ENCODE data around the gene GRID1. TPM values are rescaled to one million over a fixed set of nuclear protein-coding genes. Genes with fewer than 3 reads are reported as not detected.

The GRID1 gene
- polyA plus RNA-seq, 1 of the 3 experiments (the other 2 are of a cell fraction): 0.13 TPM

DNA sequence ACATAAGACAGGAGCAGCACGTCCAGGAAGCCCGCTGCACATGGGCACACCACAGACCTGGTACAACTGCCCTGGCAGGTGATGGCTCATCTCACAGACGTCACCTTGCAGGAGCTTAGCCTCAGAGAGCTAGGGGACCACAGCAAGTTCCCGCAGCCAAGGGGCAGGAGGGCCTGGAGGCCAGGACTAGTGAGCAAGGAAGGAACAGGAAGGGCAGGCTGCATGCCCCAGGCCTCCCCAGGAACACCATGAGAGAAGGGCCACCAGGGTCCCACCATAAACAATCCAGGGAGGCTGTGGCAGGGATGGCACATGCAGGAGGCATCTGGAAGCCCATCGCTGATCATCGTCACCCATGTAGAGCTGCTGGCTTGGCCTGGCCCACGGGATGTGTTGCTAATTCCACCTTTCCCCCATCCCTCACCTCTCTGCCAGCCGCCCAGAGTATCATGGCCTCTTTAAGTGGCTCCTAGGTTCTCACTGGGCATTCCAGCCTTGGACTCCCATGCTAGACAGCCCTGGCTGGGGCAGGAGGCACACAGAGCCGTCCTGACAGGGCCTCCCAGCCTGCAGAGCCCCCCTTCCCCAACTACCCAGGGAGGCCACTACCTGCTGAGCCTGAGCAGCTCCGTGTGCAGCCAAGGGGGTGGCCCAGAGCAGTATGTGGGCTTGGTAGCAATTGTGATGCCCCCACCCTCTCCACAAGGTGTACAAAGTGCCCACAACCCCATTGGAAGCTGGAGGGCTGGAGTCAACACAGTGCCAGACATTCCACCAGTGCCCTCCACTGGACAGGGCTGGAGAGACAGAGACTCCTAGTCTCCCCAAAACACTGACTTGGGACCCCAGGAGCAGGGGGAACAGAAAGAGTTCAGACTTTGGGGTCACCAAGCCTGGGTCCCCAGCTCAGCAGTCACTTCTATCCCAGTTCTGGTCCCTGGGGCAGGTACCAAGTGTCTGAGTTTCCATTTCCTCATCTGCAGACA, 35.5 kb downstream of the GRID1 start:
- Histone ChIP-seq H3K79me2 (ENCODE audit: insufficient read depth) (no peaks in the 10 kb centered on the region), H3K36me3 (replicated peaks in 1 of 2; ENCODE audit: control insufficient read depth in 1 of 2, insufficient read depth in 2 of 2, low read length in 1 of 2) (no peaks in the 10 kb centered on the region), H2AFZ (ENCODE audit: low read depth) (no peak overlapping the region), H3K4me1 (ENCODE audit: control insufficient read depth in 1 of 2, insufficient read depth in 2 of 2, low read depth in 1 of 2, low read length in 1 of 2) (peaks cover 0 to 14% of the 10 kb centered on the region in 2 experiments; a peak in 1 of 4 replicates), H3K27ac (ENCODE audit: low read depth in 2 of 2, low read length in 1 of 2) (no peak overlapping the region), H3K9me3 (no peaks in the 10 kb centered on the region), H3K27me3 (ENCODE audit: insufficient read depth) (no peaks in the 10 kb centered on the region), H3K4me3 (ENCODE audit: low read depth in 2 of 2, low read length in 1 of 2) (no peak overlapping the region), H4K20me1 (ENCODE audit: insufficient read depth) (no peaks in the 10 kb centered on the region), H3K9ac (no peak overlapping the region), H3F3A (replicated peaks; ENCODE audit: insufficient read depth) (no peaks in the 10 kb centered on the region), H3K4me2 (no peak overlapping the region), H3K9me2 (no peaks in the 10 kb centered on the region)
- ChIA-PET POLR2A (no interaction called here), CTCF (interaction anchor here (0.7 to 2.3 kb wide), 11 partner anchors 8 to 545 kb away, joined by 3 to 7 read pairs (median 3); no protein-coding TSS in a partner anchor)
- no peak for DNase-seq
- 43% methylated on average over 7 of the region's 10 CpGs for WGBS (ENCODE audit: low lambda C conversion rate)
- TF ChIP-seq, protein P1, sequence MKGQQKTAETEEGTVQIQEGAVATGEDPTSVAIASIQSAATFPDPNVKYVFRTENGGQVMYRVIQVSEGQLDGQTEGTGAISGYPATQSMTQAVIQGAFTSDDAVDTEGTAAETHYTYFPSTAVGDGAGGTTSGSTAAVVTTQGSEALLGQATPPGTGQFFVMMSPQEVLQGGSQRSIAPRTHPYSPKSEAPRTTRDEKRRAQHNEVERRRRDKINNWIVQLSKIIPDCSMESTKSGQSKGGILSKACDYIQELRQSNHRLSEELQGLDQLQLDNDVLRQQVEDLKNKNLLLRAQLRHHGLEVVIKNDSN (IDR thresholded peaks at IDR 0.05; ENCODE audit: borderline replicate concordance, low read depth): no peak
- TF ChIP-seq RAD21 (IDR thresholded peaks at IDR 0.05; ENCODE audit: low read length): peak; percentile 56

DNA sequence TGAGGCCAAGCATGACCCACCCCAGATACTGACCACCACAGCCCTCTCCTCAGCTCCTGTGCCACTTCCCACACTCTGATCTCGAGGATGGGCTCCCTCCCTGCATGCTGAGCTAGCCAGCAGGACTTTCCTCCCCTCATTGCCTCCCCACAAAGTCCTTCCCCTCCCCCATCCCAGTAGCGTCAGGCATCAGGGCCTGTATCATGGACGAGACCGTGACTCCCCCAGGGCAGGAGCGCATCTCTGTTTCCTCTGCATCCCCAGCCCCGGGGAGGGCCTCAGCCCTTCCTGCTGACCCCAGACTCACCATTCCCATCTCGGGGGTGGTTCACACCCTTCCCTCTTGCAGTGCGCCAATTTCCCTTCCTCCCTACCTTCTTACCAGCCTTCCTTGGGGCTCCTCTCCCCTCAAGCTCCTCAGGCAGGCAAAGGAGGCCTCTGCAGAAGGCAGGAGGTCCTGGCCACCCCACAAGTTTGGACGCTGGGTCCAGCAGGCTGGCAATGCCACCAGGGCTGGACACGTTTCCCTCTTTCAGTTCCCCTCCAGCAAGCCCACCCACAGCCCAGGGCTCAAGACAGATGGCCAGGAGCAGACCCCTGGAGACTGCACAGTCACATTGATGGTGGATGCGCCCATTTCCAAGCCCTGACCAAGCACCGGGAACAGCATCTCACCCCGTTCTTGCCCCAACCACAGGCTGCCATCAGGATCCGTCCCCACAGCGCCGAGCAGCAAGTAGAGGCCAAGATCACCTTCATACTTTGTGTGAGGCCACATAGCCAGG, 36.5 kb downstream of the GRID1 start:
- Histone ChIP-seq H3K79me2 (ENCODE audit: insufficient read depth) (no peaks in the 10 kb centered on the region), H2AFZ (ENCODE audit: low read depth) (no peak overlapping the region), H4K20me1 (ENCODE audit: insufficient read depth) (no peaks in the 10 kb centered on the region), H3K4me1 (ENCODE audit: control insufficient read depth in 1 of 2, insufficient read depth in 2 of 2, low read depth in 1 of 2, low read length in 1 of 2) (peaks cover 0 to 14% of the 10 kb centered on the region in 2 experiments; a peak in 1 of 4 replicates), H3K36me3 (replicated peaks in 1 of 2; ENCODE audit: control insufficient read depth in 1 of 2, insufficient read depth in 2 of 2, low read length in 1 of 2) (no peaks in the 10 kb centered on the region), H3K9me2 (no peaks in the 10 kb centered on the region), H3K27me3 (ENCODE audit: insufficient read depth) (no peaks in the 10 kb centered on the region), H3K9ac (no peak overlapping the region), H3K4me3 (ENCODE audit: low read depth in 2 of 2, low read length in 1 of 2) (no peak overlapping the region), H3K9me3 (no peaks in the 10 kb centered on the region), H3K4me2 (no peak overlapping the region), H3F3A (replicated peaks; ENCODE audit: insufficient read depth) (no peaks in the 10 kb centered on the region), H3K27ac (ENCODE audit: low read depth in 2 of 2, low read length in 1 of 2) (no peak overlapping the region)
- ChIA-PET CTCF (interaction anchor here (1.0 to 2.2 kb wide), 8 partner anchors 10 to 68 kb away, joined by 3 to 7 read pairs (median 4); no protein-coding TSS in a partner anchor), POLR2A (no interaction called here)
- DNase-seq: no peak
- WGBS (ENCODE audit: low lambda C conversion rate): 56% methylated on average over 13 of the region's 16 CpGs
- TF ChIP-seq, protein P2, sequence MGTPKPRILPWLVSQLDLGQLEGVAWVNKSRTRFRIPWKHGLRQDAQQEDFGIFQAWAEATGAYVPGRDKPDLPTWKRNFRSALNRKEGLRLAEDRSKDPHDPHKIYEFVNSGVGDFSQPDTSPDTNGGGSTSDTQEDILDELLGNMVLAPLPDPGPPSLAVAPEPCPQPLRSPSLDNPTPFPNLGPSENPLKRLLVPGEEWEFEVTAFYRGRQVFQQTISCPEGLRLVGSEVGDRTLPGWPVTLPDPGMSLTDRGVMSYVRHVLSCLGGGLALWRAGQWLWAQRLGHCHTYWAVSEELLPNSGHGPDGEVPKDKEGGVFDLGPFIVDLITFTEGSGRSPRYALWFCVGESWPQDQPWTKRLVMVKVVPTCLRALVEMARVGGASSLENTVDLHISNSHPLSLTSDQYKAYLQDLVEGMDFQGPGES (IDR thresholded peaks at IDR 0.05; ENCODE audit: low read depth, low read length): no peak
- TF ChIP-seq, protein P1 (IDR thresholded peaks at IDR 0.05; ENCODE audit: borderline replicate concordance, low read depth): no peak
- no peak for TF ChIP-seq MXI1 (IDR thresholded peaks at IDR 0.05; ENCODE audit: low read depth, low read length)
- TF ChIP-seq TAF1 (IDR thresholded peaks at IDR 0.05; ENCODE audit: borderline replicate concordance, low read depth, low read length): no peak
- TF ChIP-seq FOSL2 (IDR thresholded peaks at IDR 0.05; ENCODE audit: borderline replicate concordance, low read depth): no peak
- TF ChIP-seq, protein P3, sequence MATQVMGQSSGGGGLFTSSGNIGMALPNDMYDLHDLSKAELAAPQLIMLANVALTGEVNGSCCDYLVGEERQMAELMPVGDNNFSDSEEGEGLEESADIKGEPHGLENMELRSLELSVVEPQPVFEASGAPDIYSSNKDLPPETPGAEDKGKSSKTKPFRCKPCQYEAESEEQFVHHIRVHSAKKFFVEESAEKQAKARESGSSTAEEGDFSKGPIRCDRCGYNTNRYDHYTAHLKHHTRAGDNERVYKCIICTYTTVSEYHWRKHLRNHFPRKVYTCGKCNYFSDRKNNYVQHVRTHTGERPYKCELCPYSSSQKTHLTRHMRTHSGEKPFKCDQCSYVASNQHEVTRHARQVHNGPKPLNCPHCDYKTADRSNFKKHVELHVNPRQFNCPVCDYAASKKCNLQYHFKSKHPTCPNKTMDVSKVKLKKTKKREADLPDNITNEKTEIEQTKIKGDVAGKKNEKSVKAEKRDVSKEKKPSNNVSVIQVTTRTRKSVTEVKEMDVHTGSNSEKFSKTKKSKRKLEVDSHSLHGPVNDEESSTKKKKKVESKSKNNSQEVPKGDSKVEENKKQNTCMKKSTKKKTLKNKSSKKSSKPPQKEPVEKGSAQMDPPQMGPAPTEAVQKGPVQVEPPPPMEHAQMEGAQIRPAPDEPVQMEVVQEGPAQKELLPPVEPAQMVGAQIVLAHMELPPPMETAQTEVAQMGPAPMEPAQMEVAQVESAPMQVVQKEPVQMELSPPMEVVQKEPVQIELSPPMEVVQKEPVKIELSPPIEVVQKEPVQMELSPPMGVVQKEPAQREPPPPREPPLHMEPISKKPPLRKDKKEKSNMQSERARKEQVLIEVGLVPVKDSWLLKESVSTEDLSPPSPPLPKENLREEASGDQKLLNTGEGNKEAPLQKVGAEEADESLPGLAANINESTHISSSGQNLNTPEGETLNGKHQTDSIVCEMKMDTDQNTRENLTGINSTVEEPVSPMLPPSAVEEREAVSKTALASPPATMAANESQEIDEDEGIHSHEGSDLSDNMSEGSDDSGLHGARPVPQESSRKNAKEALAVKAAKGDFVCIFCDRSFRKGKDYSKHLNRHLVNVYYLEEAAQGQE (IDR thresholded peaks at IDR 0.05; ENCODE audit: low read depth, low read length): no peak
- TF ChIP-seq NFIC (IDR thresholded peaks at IDR 0.05; ENCODE audit: borderline replicate concordance): no peak
- TF ChIP-seq, protein P4, sequence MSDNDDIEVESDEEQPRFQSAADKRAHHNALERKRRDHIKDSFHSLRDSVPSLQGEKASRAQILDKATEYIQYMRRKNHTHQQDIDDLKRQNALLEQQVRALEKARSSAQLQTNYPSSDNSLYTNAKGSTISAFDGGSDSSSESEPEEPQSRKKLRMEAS (IDR thresholded peaks at IDR 0.05; ENCODE audit: low read depth): no peak
- TF ChIP-seq RFX5 (IDR thresholded peaks at IDR 0.05; ENCODE audit: low read length): no peak
- TF ChIP-seq JUND (IDR thresholded peaks at IDR 0.05): no peak
- no peak for TF ChIP-seq POLR2AphosphoS5 (IDR thresholded peaks at IDR 0.05; ENCODE audit: low read depth, low read length)
- TF ChIP-seq FOXJ3 (CRISPR knock-in tag; IDR thresholded peaks at IDR 0.05): no peak
- TF ChIP-seq, protein P5, sequence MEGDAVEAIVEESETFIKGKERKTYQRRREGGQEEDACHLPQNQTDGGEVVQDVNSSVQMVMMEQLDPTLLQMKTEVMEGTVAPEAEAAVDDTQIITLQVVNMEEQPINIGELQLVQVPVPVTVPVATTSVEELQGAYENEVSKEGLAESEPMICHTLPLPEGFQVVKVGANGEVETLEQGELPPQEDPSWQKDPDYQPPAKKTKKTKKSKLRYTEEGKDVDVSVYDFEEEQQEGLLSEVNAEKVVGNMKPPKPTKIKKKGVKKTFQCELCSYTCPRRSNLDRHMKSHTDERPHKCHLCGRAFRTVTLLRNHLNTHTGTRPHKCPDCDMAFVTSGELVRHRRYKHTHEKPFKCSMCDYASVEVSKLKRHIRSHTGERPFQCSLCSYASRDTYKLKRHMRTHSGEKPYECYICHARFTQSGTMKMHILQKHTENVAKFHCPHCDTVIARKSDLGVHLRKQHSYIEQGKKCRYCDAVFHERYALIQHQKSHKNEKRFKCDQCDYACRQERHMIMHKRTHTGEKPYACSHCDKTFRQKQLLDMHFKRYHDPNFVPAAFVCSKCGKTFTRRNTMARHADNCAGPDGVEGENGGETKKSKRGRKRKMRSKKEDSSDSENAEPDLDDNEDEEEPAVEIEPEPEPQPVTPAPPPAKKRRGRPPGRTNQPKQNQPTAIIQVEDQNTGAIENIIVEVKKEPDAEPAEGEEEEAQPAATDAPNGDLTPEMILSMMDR (IDR thresholded peaks at IDR 0.05): no peak
